Thyroid gland (tissue), 4 donors: Measurements from ENCODE around the gene FOXA3. TPM values are rescaled to one million over a fixed set of nuclear protein-coding genes. Genes with fewer than 3 reads are reported as not detected.
"Not testable (repeated sequence)": the region's sequence is repeated elsewhere in the genome, so short reads cannot be mapped to it uniquely, and the experiment has no call there.

Experiments
- DNase-seq, 2 donors: peaks; one replicate each; pipeline ENCODE4 v3.0.0-alpha.2; 2019
- H3K27ac ChIP-seq, 3 donors: fragments of 200-600 bp; sonication (generic); 1 replicate in 2 of 3; 2 replicates in 1 of 3; pipeline ENCODE4 v1.5.1; 2016 to 2019; ENCODE audit warnings: mild to moderate bottlenecking in 1 of 3, moderate library complexity in 1 of 3
- H3K27me3 ChIP-seq: fragments of 200-600 bp; sonication (generic); one replicate; pipeline ENCODE4 v1.5.1; 2019
- H3K36me3 ChIP-seq, 2 donors: fragments of 200-600 bp; sonication (generic); one replicate each; pipeline ENCODE4 v1.5.1; 2016 to 2019
- H3K4me1 ChIP-seq, 2 donors: fragments of 200-600 bp; sonication (generic); one replicate each; pipeline ENCODE4 v1.5.1; 2017 to 2019
- H3K4me3 ChIP-seq, 3 donors: fragments of 200-600 bp; sonication (generic); replicated peaks in 1 of 3; 1 replicate in 2 of 3; 2 replicates in 1 of 3; pipeline ENCODE4 v1.5.1; 2016; ENCODE audit warnings: mild to moderate bottlenecking in 1 of 3
- H3K9me3 ChIP-seq: fragments of 200-600 bp; sonication (generic); one replicate; pipeline ENCODE4 v1.5.1; 2017
- POLR2A ChIP-seq, 2 donors: fragments of 450-650 bp; IDR thresholded peaks; one replicate each; pipeline ENCODE4 v1.6.1; 2017; ENCODE audit warnings: antibody characterized with exemption in 2 of 2, mild to moderate bottlenecking in 2 of 2, moderate library complexity in 1 of 2
- WGBS, 2 donors: methylation state at CpG; one replicate each; pipeline ENCODE4 v1.1.5; 2017; 5-methylcytosine and 5-hydroxymethylcytosine counted together
- intact Hi-C: fragments of 100-400 bp; cut with DNase I; formaldehyde crosslinking; loops from one replicate; pipeline ENCODE4 v1.15.1; 2023
- total RNA-seq, 4 donors: library from RNA; depleted of rRNA; stranded (reverse); fragments of >200 nt; gene quantifications; one replicate each; pipeline ENCODE4 v1.2.3, GENCODE V29; 2016
- TF ChIP-seq, protein P1 (sequence below), 6 experiments: fragments of 200-600 bp in 3 of 6; fragments of 450-650 bp in 3 of 6; sonication (generic) in 3 of 6; IDR thresholded peaks; one replicate each; pipeline ENCODE4 v1.5.1; 2016 to 2019; ENCODE audit warnings: antibody characterized with exemption in 6 of 6, mild to moderate bottlenecking in 2 of 6, inconsistent platforms in 1 of 6, moderate library complexity in 1 of 6

FOXA3 gene
- total RNA-seq, 4 donors from 2014 or later, result not detected

GRCh38 chr19:45887200-45887710 is 23.1 kb downstream of the FOXA3 start:
- Histone ChIP-seq H3K27ac (peak overlapping the region; percentile 76 to 92 (median 89)), H3K27me3 (no peaks in the 10 kb centered on the region), H3K4me1 (peaks cover 31 to 34% of the 10 kb centered on the region in 2 donors), H3K36me3 (peaks cover 5 to 9% of the 10 kb centered on the region in 2 donors), H3K4me3 (peak overlapping the region in 2 of 3 donors; percentile 25 to 73), H3K9me3 (no peaks in the 10 kb centered on the region)
- 48 to 60% methylated on average over 10 of the region's 10 CpGs for WGBS, 2 donors
- intact Hi-C loops, result no loop called here
- no peak for TF ChIP-seq POLR2A (IDR thresholded peaks at IDR 0.05)
- TF ChIP-seq, protein P1, sequence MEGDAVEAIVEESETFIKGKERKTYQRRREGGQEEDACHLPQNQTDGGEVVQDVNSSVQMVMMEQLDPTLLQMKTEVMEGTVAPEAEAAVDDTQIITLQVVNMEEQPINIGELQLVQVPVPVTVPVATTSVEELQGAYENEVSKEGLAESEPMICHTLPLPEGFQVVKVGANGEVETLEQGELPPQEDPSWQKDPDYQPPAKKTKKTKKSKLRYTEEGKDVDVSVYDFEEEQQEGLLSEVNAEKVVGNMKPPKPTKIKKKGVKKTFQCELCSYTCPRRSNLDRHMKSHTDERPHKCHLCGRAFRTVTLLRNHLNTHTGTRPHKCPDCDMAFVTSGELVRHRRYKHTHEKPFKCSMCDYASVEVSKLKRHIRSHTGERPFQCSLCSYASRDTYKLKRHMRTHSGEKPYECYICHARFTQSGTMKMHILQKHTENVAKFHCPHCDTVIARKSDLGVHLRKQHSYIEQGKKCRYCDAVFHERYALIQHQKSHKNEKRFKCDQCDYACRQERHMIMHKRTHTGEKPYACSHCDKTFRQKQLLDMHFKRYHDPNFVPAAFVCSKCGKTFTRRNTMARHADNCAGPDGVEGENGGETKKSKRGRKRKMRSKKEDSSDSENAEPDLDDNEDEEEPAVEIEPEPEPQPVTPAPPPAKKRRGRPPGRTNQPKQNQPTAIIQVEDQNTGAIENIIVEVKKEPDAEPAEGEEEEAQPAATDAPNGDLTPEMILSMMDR (IDR thresholded peaks at IDR 0.05), result no peak
- DNase-seq, result no peak

DNA sequence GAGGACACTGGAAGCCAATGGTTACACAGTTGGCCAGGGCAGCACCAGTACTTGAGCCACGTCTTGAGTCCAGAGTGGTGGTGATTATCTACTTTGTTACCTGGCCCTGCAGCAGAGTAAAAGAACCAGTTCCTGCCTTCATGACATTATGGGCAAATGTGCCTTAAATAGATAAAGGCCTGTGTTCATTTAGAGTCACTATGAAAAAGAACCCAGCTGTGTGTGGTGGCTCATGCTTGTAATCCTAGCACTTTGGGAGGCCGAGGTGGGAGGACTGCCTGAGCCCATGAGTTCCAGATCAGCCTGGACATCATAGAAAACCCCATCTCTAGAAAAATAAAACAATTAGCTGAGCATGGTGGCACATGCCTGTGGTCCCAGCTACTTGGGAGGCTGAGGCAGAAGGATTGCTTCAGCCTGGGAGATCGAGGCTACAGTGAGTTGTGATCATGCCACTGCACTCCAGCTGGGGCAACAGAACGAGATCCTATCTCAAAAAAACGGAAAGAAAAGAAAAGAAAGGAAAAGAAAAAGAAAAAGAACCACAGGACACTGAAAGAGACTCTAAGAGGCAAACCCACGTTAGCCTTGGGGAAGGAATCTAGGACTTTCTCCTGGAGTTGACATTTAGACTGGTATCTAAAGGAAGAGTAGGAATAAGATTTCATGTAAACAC is 25.2 kb downstream of the FOXA3 start:
- peaks cover under 1 to 3% of the 10 kb centered on the region in 2 donors for H3K36me3 ChIP-seq
- no peak overlapping the region for H3K27ac ChIP-seq
- WGBS, 2 donors, result 73 to 82% methylated on average over 6 of the region's 6 CpGs
- intact Hi-C loops, result no loop called here
- no peak for TF ChIP-seq POLR2A (IDR thresholded peaks at IDR 0.05)
- TF ChIP-seq, protein P1 (IDR thresholded peaks at IDR 0.05), result no peak
- H3K9me3 ChIP-seq, result no peaks in the 10 kb centered on the region
- H3K27me3 ChIP-seq, result no peaks in the 10 kb centered on the region
- no peak for DNase-seq
- peaks cover 15% of the 10 kb centered on the region in 2 donors for H3K4me1 ChIP-seq
- no peak overlapping the region for H3K4me3 ChIP-seq

DNA sequence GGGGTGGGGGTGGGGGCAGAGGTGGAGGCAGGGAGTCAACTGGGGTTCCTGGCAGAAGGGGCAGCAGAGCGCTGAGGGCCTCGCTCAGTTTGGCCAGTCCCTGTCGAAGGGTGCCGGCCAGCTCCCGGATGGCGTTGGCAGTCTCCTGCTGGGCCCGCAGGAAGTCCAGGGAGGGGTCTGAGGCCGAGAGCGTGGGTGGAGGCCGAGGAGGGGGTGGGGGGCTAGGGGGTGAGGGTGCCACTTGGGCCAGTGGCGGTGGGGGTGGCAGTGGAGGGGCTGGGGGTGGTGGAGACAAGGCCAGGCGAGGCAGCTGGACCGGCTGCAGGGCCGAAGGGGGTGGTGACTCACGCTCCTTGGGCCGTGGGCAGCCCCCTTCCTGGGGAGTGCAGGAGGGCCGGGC is 26.8 kb downstream of the FOXA3 start:
- intact Hi-C loops, result loop anchor here (10.0 kb wide), 1 partner anchor 124 kb away; no protein-coding TSS in a partner anchor
- Histone ChIP-seq H3K27me3 (no peaks in the 10 kb centered on the region), H3K36me3 (peaks cover 0 to 7% of the 10 kb centered on the region in 2 donors), H3K27ac (no peak overlapping the region), H3K9me3 (no peaks in the 10 kb centered on the region), H3K4me1 (peaks cover 5% of the 10 kb centered on the region in 2 donors), H3K4me3 (no peak overlapping the region)
- TF ChIP-seq, protein P1 (IDR thresholded peaks at IDR 0.05), result no peak
- no peak for TF ChIP-seq POLR2A (IDR thresholded peaks at IDR 0.05)
- no peak for DNase-seq
- WGBS, 2 donors, result 89 to 100% methylated on average over 5 to 17 of the region's 17 CpGs

GRCh38 chr19:45895519-45895972 is 31.4 kb downstream of the FOXA3 start:
- H3K27ac ChIP-seq, result no peak overlapping the region
- DNase-seq, result no peak

GRCh38 chr19:45895983-45896599 is 32.0 kb downstream of the FOXA3 start:
- H3K27ac ChIP-seq, H3K4me3 ChIP-seq, H3K9me3 ChIP-seq, DNase-seq, H3K27me3 ChIP-seq: not testable (repeated sequence)
- intact Hi-C loops, result loop anchor here (10.0 kb wide), 1 partner anchor 119 kb away; no protein-coding TSS in a partner anchor
- Histone ChIP-seq H3K36me3 (peaks cover 7 to 21% of the 10 kb centered on the region in 2 donors), H3K4me1 (peaks cover 4 to 12% of the 10 kb centered on the region in 2 donors)
- WGBS, 2 donors, result 89 to 92% methylated on average over 12 of the region's 12 CpGs

More at GRCh38 chr19:45895519-45895972, 31.4 kb downstream of the FOXA3 start:
- peaks cover 7 to 21% of the 10 kb centered on the region in 2 donors for H3K36me3 ChIP-seq
- no peak overlapping the region for H3K4me3 ChIP-seq
- H3K4me1 ChIP-seq, result peaks cover 0 to 7% of the 10 kb centered on the region in 2 donors
- intact Hi-C loops, result loop anchor here (10.0 kb wide), 1 partner anchor 119 kb away; no protein-coding TSS in a partner anchor
- no peaks in the 10 kb centered on the region for H3K27me3 ChIP-seq
- TF ChIP-seq POLR2A (IDR thresholded peaks at IDR 0.05), result no peak
- no peaks in the 10 kb centered on the region for H3K9me3 ChIP-seq
- WGBS, 2 donors, result 79 to 85% methylated on average over 9 of the region's 9 CpGs
